BLaER1 (cell line): ENCODE data around the gene RBM34.
"Not testable (repeated sequence)": the region's sequence is repeated elsewhere in the genome, so short reads cannot be mapped to it uniquely, and the experiment has no call there.

Experiments used
- H3K27ac ChIP-seq: shearing (Covaris generic); formaldehyde crosslinking; 2 replicates; pipeline ENCODE4 v1.8.1; 2022
- H3K27me3 ChIP-seq: shearing (Covaris generic); formaldehyde crosslinking; 2 replicates; pipeline ENCODE4 v1.8.1; 2022
- H3K36me3 ChIP-seq: shearing (Covaris generic); formaldehyde crosslinking; 2 replicates; pipeline ENCODE4 v1.8.1; 2022
- H3K4me1 ChIP-seq: shearing (Covaris generic); formaldehyde crosslinking; 2 replicates; pipeline ENCODE4 v1.8.1; 2022
- H3K4me2 ChIP-seq: shearing (Covaris generic); formaldehyde crosslinking; 2 replicates; pipeline ENCODE4 v1.8.1; 2022
- H3K4me3 ChIP-seq: shearing (Covaris generic); formaldehyde crosslinking; 2 replicates; pipeline ENCODE4 v1.8.1; 2022
- H3K9ac ChIP-seq: shearing (Covaris generic); formaldehyde crosslinking; 2 replicates; pipeline ENCODE4 v1.8.1; 2022
- H3K9me3 ChIP-seq: shearing (Covaris generic); formaldehyde crosslinking; 2 replicates; pipeline ENCODE4 v1.8.1; 2022
- H4K20me1 ChIP-seq: shearing (Covaris generic); formaldehyde crosslinking; 2 replicates; pipeline ENCODE4 v1.8.1; 2022
- Cebpa-rat ChIP-seq: shearing (Covaris generic); IDR thresholded peaks from 2 replicates; pipeline ENCODE4 v1.8.1; 2022

The RBM34 gene

GRCh38 chr1:235180916-235181460, 19.9 kb upstream of the RBM34 start:
- Histone ChIP-seq H3K4me3 (no peak overlapping the region), H3K9ac (no peak overlapping the region; the same call in 1 of the 2 replicates), H4K20me1 (peaks cover 26% of the 10 kb centered on the region; the same call in 1 of the 2 replicates), H3K4me1 (no peaks in the 10 kb centered on the region), H3K27ac (no peak overlapping the region), H3K9me3 (no peaks in the 10 kb centered on the region), H3K4me2 (no peak overlapping the region), H3K36me3 (peaks cover 85% of the 10 kb centered on the region), H3K27me3 (no peaks in the 10 kb centered on the region)
- TF ChIP-seq Cebpa-rat = no peak

- no peak overlapping the region for H3K4me3 ChIP-seq
- peaks cover 86% of the 10 kb centered on the region for H3K36me3 ChIP-seq
- H3K27me3 ChIP-seq = no peaks in the 10 kb centered on the region
- TF ChIP-seq Cebpa-rat = no peak
- no peaks in the 10 kb centered on the region for H3K4me1 ChIP-seq
- no peak overlapping the region for H3K4me2 ChIP-seq
- no peak overlapping the region for H3K27ac ChIP-seq
- H3K9me3 ChIP-seq = no peaks in the 10 kb centered on the region
- no peak overlapping the region for H3K9ac ChIP-seq
- peaks cover 19% of the 10 kb centered on the region; the same call in 1 of the 2 replicates for H4K20me1 ChIP-seq
Observed at GRCh38 chr1:235176486-235176885, 15.4 kb upstream of the RBM34 start.

GRCh38 chr1:235169986-235170385, 8.9 kb upstream of the RBM34 start:
- Histone ChIP-seq H3K4me3 (no peak overlapping the region), H4K20me1 (no peaks in the 10 kb centered on the region), H3K4me2 (no peak overlapping the region), H3K27ac (no peak overlapping the region), H3K36me3 (peaks cover 82% of the 10 kb centered on the region), H3K27me3 (no peaks in the 10 kb centered on the region), H3K9me3 (no peaks in the 10 kb centered on the region), H3K9ac (no peak overlapping the region), H3K4me1 (no peaks in the 10 kb centered on the region)
- TF ChIP-seq Cebpa-rat = no peak

GRCh38 chr1:235168375-235168774, 7.3 kb upstream of the RBM34 start:
- Histone ChIP-seq H3K4me3 (no peak overlapping the region), H3K4me2 (no peak overlapping the region), H3K27ac (no peak overlapping the region), H4K20me1 (no peaks in the 10 kb centered on the region), H3K4me1 (no peaks in the 10 kb centered on the region), H3K36me3 (peaks cover 83% of the 10 kb centered on the region), H3K27me3 (no peaks in the 10 kb centered on the region), H3K9ac (no peak overlapping the region), H3K9me3 (no peaks in the 10 kb centered on the region)
- no peak for TF ChIP-seq Cebpa-rat

- H3K4me3 ChIP-seq = peak overlapping the region; percentile 84
- H3K9me3 ChIP-seq = no peaks in the 10 kb centered on the region
- no peak for TF ChIP-seq Cebpa-rat
Observed at GRCh38 chr1:235161685-235162327, 756 bp upstream of the RBM34 start.

GRCh38 chr1:235160383-235160956, 580 bp downstream of the RBM34 start:
- peak overlapping the region; percentile 79 for H3K4me2 ChIP-seq
- H3K27ac ChIP-seq = peak overlapping the region; percentile 89
- H3K4me3 ChIP-seq = peak overlapping the region; percentile 84
- H3K9ac ChIP-seq = peak overlapping the region; percentile 90
- peaks cover 37% of the 10 kb centered on the region for H3K4me1 ChIP-seq
- H4K20me1 ChIP-seq = no peaks in the 10 kb centered on the region
- no peak for TF ChIP-seq Cebpa-rat
- H3K27me3 ChIP-seq = no peaks in the 10 kb centered on the region
- H3K36me3 ChIP-seq = peaks cover 58% of the 10 kb centered on the region
- H3K9me3 ChIP-seq = no peaks in the 10 kb centered on the region

More at GRCh38 chr1:235161685-235162327, 756 bp upstream of the RBM34 start:
- no peaks in the 10 kb centered on the region for H4K20me1 ChIP-seq
- H3K36me3 ChIP-seq = peaks cover 57% of the 10 kb centered on the region
- H3K4me2 ChIP-seq = peak overlapping the region; percentile 79
- peak overlapping the region; percentile 90 for H3K9ac ChIP-seq
- no peaks in the 10 kb centered on the region for H3K27me3 ChIP-seq
- H3K4me1 ChIP-seq = peaks cover 37% of the 10 kb centered on the region
- H3K27ac ChIP-seq = peak overlapping the region; percentile 89

GRCh38 chr1:235159930-235160329, 1.1 kb downstream of the RBM34 start:
- H3K9me3 ChIP-seq, H4K20me1 ChIP-seq, H3K27ac ChIP-seq, H3K27me3 ChIP-seq: not testable (repeated sequence)
- Histone ChIP-seq H3K4me3 (peak overlapping the region; percentile 84), H3K36me3 (peaks cover 63% of the 10 kb centered on the region), H3K9ac (peak overlapping the region; percentile 90), H3K4me1 (peaks cover 37% of the 10 kb centered on the region), H3K4me2 (peak overlapping the region; percentile 79)

- H4K20me1 ChIP-seq, H3K9me3 ChIP-seq, H3K4me3 ChIP-seq, H3K27me3 ChIP-seq, H3K27ac ChIP-seq, H3K9ac ChIP-seq: not testable (repeated sequence)
- peaks cover 63% of the 10 kb centered on the region for H3K36me3 ChIP-seq
- peaks cover 37% of the 10 kb centered on the region for H3K4me1 ChIP-seq
- peak overlapping the region; percentile 79 for H3K4me2 ChIP-seq
Observed at GRCh38 chr1:235159284-235159683, 1.8 kb downstream of the RBM34 start.

- peaks cover 37% of the 10 kb centered on the region for H3K4me1 ChIP-seq
- H3K36me3 ChIP-seq = peaks cover 63% of the 10 kb centered on the region
- H3K27ac ChIP-seq = no peak overlapping the region
- H3K9me3 ChIP-seq = no peaks in the 10 kb centered on the region
- no peak overlapping the region for H3K9ac ChIP-seq
- H3K27me3 ChIP-seq = no peaks in the 10 kb centered on the region
- no peaks in the 10 kb centered on the region for H4K20me1 ChIP-seq
- H3K4me3 ChIP-seq = no peak overlapping the region
- no peak for TF ChIP-seq Cebpa-rat
- H3K4me2 ChIP-seq = 0 out of 2 replicates have a peak overlapping the region, but pooled peaks have one; percentile 79
Observed at GRCh38 chr1:235158680-235159079, 2.4 kb downstream of the RBM34 start.

GRCh38 chr1:235157150-235157549, 3.9 kb downstream of the RBM34 start:
- Histone ChIP-seq H3K36me3 (peaks cover 76% of the 10 kb centered on the region), H3K4me3 (no peak overlapping the region), H3K9me3 (no peaks in the 10 kb centered on the region), H3K4me1 (peaks cover 37% of the 10 kb centered on the region), H4K20me1 (0 out of 2 replicates have a peak, but pooled peaks cover 3% of the 10 kb centered on the region), H3K27ac (no peak overlapping the region), H3K27me3 (no peaks in the 10 kb centered on the region), H3K9ac (no peak overlapping the region), H3K4me2 (no peak overlapping the region)
- TF ChIP-seq Cebpa-rat = no peak
